NCI-H2196 (cell line): Measurements from ENCODE around the gene LAMA1.

Experiments used
- DNase-seq: peaks from one replicate; lab custom pipeline; 2025; ENCODE audit not compliant: unreplicated experiment; lab: John Stamatoyannopoulos, UW

The LAMA1 gene

GRCh38 chr18:6920099-6920955, 197.3 kb downstream of the LAMA1 start:
- peak; percentile 78 for DNase-seq

DNA sequence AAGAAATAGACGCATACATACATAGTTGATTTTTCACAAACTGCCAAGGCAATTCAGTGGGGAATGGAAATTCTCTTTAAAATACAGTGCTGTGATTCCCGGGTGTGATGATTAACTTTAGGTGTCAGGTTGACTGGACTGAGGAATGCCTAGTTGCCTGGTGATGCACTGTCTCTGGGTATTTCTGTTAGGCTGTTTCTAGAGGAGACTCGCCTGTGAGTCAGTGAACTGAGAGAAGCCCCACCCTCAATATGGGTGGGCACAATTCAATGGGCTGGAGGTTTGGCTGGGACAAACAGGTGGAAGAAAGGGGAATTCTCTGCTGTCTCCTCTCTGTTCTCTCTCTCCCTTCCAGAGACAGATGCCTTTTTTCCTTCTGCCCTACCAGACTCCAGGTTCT, 200.5 kb downstream of the LAMA1 start:
- no peak for DNase-seq

DNA sequence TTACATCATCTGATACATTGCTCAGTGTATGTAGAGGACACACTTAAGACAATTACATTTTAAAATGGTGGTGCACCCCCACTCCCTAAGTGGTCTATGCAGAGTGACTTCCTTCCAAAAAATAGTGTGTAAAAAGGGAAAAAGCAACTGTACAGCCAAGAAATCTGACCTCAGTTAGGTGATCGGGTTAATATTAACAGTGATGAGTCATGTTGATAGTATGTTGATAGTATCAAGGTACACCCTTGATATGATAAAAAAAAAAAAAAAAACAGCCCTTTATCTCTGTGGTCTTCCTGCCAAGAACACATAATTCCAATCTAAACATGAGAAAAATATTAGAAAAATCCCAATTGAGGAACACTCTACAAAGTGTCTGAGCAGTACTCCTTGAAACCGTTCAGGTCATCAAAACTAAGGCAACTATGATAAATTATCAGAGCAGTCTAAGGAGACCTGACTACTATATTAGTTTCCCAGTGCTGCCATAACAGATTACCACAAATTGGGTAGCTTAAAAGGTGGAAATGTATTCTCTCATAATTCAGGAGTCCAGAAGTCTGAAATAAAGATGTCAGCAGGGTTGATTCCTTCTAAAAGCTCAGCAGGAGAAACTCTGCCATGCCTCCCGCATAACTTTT, 216.2 kb downstream of the LAMA1 start:
- no peak for DNase-seq

- DNase-seq: no peak
Observed at GRCh38 chr18:6891788-6892187, 225.8 kb downstream of the LAMA1 start.
